ENCODE data around the gene GSTCD. TPM values are rescaled to one million over a fixed set of nuclear protein-coding genes. Genes with fewer than 3 reads are reported as not detected.
A peak's percentile ranks its signal among the peaks of the same experiment; 100 is the strongest.

GSTCD gene
- total RNA-seq, 1 experiment from 2014 or later = 21.7 TPM

GRCh38 chr4:105758958-105759357, 50.4 kb downstream of the GSTCD start:
- POLR2A ChIA-PET = no interaction called here

GRCh38 chr4:105765690-105766407, 57.3 kb downstream of the GSTCD start:
- Mint-ChIP-seq H3K9me3 (peaks cover 11% of the 10 kb centered on the region), H3K27me3 (ENCODE audit: low read depth) (no peaks in the 10 kb centered on the region), H3K27ac (no peak overlapping the region), H3K36me3 (peaks cover 11% of the 10 kb centered on the region), H3K4me1 (peaks cover 18% of the 10 kb centered on the region), H3K4me3 (no peak overlapping the region)
- CTCF ChIA-PET = no interaction called here
- POLR2A ChIA-PET = no interaction called here
- no peak for DNase-seq (ENCODE audit: low spot score)
- ATAC-seq = peak; percentile 73
- TF ChIP-seq ZSCAN18 (CRISPR knock-in tag; IDR thresholded peaks at IDR 0.05) (no peak), USF2 (CRISPR knock-in tag; IDR thresholded peaks at IDR 0.05) (no peak), ARID4B (CRISPR knock-in tag; IDR thresholded peaks at IDR 0.05; ENCODE audit: borderline replicate concordance) (no peak), JUN (CRISPR knock-in tag; IDR thresholded peaks at IDR 0.05) (no peak), ATF3 (CRISPR knock-in tag; conservative IDR thresholded peaks at IDR 0.05) (no peak), ESRRA (CRISPR knock-in tag; IDR thresholded peaks at IDR 0.05; ENCODE audit: borderline replicate concordance) (no peak), CDX4 (CRISPR knock-in tag; IDR thresholded peaks at IDR 0.05; ENCODE audit: borderline replicate concordance) (no peak), ZNF317 (CRISPR knock-in tag; IDR thresholded peaks at IDR 0.05; ENCODE audit: borderline replicate concordance, low read depth) (no peak), ZNF416 (CRISPR knock-in tag; IDR thresholded peaks at IDR 0.05) (no peak), USF1 (CRISPR knock-in tag; IDR thresholded peaks at IDR 0.05) (no peak), TEAD1 (CRISPR knock-in tag; IDR thresholded peaks at IDR 0.05) (no peak), PRRX2 (CRISPR knock-in tag; IDR thresholded peaks at IDR 0.05) (no peak)

More at GRCh38 chr4:105758958-105759357, 50.4 kb downstream of the GSTCD start:
- TF ChIP-seq HMGA2 (CRISPR knock-in tag; IDR thresholded peaks at IDR 0.05) (peak; percentile 52; the same call in 1 of the 2 replicates), ZNF512 (CRISPR knock-in tag; IDR thresholded peaks at IDR 0.05; ENCODE audit: borderline replicate concordance) (no peak)
- Mint-ChIP-seq H3K27ac (no peak overlapping the region), H3K4me3 (no peak overlapping the region), H3K27me3 (ENCODE audit: low read depth) (no peaks in the 10 kb centered on the region), H3K4me1 (no peaks in the 10 kb centered on the region), H3K36me3 (no peaks in the 10 kb centered on the region), H3K9me3 (no peaks in the 10 kb centered on the region)
- CTCF ChIA-PET = no interaction called here
- ATAC-seq (no peak), DNase-seq (ENCODE audit: low spot score) (no peak)

Data from WTC11 (cell line).